HepG2 (cell line): ENCODE data around the gene STX1B. TPM values are rescaled to one million over a fixed set of nuclear protein-coding genes. Genes with fewer than 3 reads are reported as not detected.

Experiments
- JUND ChIP-seq: sonication (generic); formaldehyde crosslinking; IDR thresholded peaks from 2 replicates; pipeline ENCODE4 v1.8.0; 2022; ENCODE audit warnings: mild to moderate bottlenecking, missing genetic modification reagents
- KLF12 ChIP-seq: sonication (generic); formaldehyde crosslinking; IDR thresholded peaks from 2 replicates; pipeline ENCODE4 v1.4.0; 2020; ENCODE audit warnings: missing genetic modification reagents, borderline replicate concordance
- SP140L ChIP-seq: sonication (generic); formaldehyde crosslinking; IDR thresholded peaks from 2 replicates; pipeline ENCODE4 v1.4.0; 2020; ENCODE audit warnings: missing genetic modification reagents, borderline replicate concordance
- SP5 ChIP-seq: IDR thresholded peaks from 2 replicates; pipeline ENCODE4 v1.6.1; 2016; ENCODE audit warnings: low read depth, borderline replicate concordance
- U2AF1 ChIP-seq: fragments of 200-400 bp; formaldehyde crosslinking; optimal IDR thresholded peaks from 2 replicates; pipeline ENCODE3; 2017; ENCODE audit warnings: mild to moderate bottlenecking, low read depth, low read length
- ZBTB7B ChIP-seq: sonication (generic); formaldehyde crosslinking; IDR thresholded peaks from 2 replicates; pipeline ENCODE4 v1.4.0; 2020; ENCODE audit warnings: missing genetic modification reagents
- ZNF205 ChIP-seq: IDR thresholded peaks from 2 replicates; pipeline ENCODE4 v1.6.1; 2018; ENCODE audit warnings: missing biosample characterization, missing genetic modification reagents
- ZNF558 ChIP-seq: sonication (generic); formaldehyde crosslinking; IDR thresholded peaks from 2 replicates; pipeline ENCODE4 v1.9.0; 2022; ENCODE audit warnings: mild to moderate bottlenecking, missing genetic modification reagents, borderline replicate concordance
- ZNF746 ChIP-seq: sonication (generic); formaldehyde crosslinking; IDR thresholded peaks from 2 replicates; pipeline ENCODE4 v1.8.0; 2022; ENCODE audit warnings: mild to moderate bottlenecking, missing genetic modification reagents
- ZNF749 ChIP-seq: sonication (generic); formaldehyde crosslinking; IDR thresholded peaks from 2 replicates; pipeline ENCODE4 v1.8.0; 2022; ENCODE audit warnings: mild to moderate bottlenecking, missing genetic modification reagents, moderate library complexity, borderline replicate concordance
- ZNF879 ChIP-seq: sonication (generic); formaldehyde crosslinking; IDR thresholded peaks from 2 replicates; pipeline ENCODE4 v1.8.1; 2023; ENCODE audit warnings: missing genetic modification reagents
- polyA plus RNA-seq, 8 experiments: library from polyadenylated mRNA; depleted of rRNA in 3 of 8; stranded (reverse) in 7 of 8; unstranded in 1 of 8; fragments of >200 nt; fragmentation: Illumina TruSeq in 4 of 8; extraction: Trizol in 4 of 8; gene quantifications; 2 replicates each; pipeline versions ENCODE4 v1.2.1 to v1.2.3, GENCODE V29; 2011 to 2016; ENCODE audit warnings: low read depth in 4 of 8, missing spikeins in 1 of 8, mixed read lengths in 1 of 8; ENCODE audit not compliant: insufficient read depth in 1 of 8
- total RNA-seq, 5 experiments: library from RNA; depleted of rRNA; stranded (reverse); fragments of >200 nt; fragmentation: Illumina TruSeq; extraction: Trizol; gene quantifications; 2 replicates each; pipeline ENCODE4 v1.2.3, GENCODE V29; 2016; ENCODE audit warnings: low read depth in 1 of 5
- TF ChIP-seq, protein P1 (sequence below): sonication (generic); formaldehyde crosslinking; IDR thresholded peaks from 2 replicates; pipeline ENCODE4 v1.5.1; 2020; ENCODE audit warnings: missing genetic modification reagents, mild to moderate bottlenecking, borderline replicate concordance
- TF ChIP-seq, protein P2 (sequence below): sonication (generic); formaldehyde crosslinking; IDR thresholded peaks from 2 replicates; pipeline ENCODE4 v1.4.0; 2020; ENCODE audit warnings: missing genetic modification reagents, borderline replicate concordance
- TF ChIP-seq, protein P3 (sequence below): sonication (generic); formaldehyde crosslinking; IDR thresholded peaks from 2 replicates; pipeline ENCODE4 v1.4.0; 2020; ENCODE audit warnings: missing genetic modification reagents
- TF ChIP-seq, protein P4 (sequence below): sonication (generic); formaldehyde crosslinking; IDR thresholded peaks from 2 replicates; pipeline ENCODE4 v1.5.0; 2020; ENCODE audit warnings: mild to moderate bottlenecking, missing genetic modification reagents, borderline replicate concordance

STX1B gene
- total and polyA plus RNA-seq, 2 of the 13 experiments (the other 11 are each of a cell fraction or from before 2014, with no cell fraction given), result 2.1 to 3.0 TPM

DNA sequence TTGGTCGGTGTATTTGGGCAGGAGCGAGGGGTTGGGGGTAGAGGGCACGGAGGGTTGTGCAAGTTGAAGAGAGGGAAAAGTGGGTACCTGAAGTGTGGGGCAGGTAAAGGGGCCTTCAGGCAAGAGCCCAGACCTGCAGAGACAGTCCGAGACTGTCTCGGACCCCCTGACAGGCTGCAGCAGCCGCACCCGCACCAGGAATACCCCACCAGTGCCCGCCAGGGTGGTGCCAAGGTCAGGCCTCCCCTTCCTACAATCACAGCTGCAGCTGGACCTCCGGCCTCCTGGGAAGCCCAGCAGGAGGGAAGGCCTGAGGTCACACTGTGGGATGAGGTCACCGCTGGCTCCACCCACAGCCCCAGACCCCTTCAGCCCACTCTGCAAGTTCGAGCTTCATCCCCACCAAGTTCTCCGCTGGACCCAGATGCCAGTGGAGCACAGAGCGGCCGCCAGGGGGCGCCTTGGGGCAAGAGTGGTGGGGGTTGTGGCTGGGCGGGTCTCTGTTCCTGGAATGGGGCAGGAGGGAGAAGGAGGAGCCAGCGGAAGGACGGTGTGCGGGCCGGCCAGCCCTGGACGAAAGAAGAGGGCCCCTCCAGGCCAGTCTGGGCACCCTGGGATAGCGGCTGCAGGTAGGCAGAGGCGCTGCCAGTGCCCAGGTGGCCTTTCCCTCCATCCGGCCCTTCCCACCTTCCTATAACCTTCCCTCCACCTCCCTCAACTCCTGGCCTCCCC is 25.6 kb downstream of the STX1B start, which contains the start of gene HSD3B7 (continued):
- TF ChIP-seq, protein P1, sequence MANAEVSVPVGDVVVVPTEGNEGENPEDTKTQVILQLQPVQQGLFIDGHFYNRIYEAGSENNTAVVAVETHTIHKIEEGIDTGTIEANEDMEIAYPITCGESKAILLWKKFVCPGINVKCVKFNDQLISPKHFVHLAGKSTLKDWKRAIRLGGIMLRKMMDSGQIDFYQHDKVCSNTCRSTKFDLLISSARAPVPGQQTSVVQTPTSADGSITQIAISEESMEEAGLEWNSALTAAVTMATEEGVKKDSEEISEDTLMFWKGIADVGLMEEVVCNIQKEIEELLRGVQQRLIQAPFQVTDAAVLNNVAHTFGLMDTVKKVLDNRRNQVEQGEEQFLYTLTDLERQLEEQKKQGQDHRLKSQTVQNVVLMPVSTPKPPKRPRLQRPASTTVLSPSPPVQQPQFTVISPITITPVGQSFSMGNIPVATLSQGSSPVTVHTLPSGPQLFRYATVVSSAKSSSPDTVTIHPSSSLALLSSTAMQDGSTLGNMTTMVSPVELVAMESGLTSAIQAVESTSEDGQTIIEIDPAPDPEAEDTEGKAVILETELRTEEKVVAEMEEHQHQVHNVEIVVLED (CRISPR knock-in tag), result peak; percentile 61; the same call in 1 of the 2 replicates
- TF ChIP-seq SP5 (CRISPR knock-in tag), result peak; percentile 75
- 0 out of 2 replicates have a peak, but pooled peaks have one; percentile 18 for TF ChIP-seq JUND (CRISPR knock-in tag)
- TF ChIP-seq, protein P2, sequence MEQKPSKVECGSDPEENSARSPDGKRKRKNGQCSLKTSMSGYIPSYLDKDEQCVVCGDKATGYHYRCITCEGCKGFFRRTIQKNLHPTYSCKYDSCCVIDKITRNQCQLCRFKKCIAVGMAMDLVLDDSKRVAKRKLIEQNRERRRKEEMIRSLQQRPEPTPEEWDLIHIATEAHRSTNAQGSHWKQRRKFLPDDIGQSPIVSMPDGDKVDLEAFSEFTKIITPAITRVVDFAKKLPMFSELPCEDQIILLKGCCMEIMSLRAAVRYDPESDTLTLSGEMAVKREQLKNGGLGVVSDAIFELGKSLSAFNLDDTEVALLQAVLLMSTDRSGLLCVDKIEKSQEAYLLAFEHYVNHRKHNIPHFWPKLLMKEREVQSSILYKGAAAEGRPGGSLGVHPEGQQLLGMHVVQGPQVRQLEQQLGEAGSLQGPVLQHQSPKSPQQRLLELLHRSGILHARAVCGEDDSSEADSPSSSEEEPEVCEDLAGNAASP, result peak; percentile 65
- TF ChIP-seq, protein P3, sequence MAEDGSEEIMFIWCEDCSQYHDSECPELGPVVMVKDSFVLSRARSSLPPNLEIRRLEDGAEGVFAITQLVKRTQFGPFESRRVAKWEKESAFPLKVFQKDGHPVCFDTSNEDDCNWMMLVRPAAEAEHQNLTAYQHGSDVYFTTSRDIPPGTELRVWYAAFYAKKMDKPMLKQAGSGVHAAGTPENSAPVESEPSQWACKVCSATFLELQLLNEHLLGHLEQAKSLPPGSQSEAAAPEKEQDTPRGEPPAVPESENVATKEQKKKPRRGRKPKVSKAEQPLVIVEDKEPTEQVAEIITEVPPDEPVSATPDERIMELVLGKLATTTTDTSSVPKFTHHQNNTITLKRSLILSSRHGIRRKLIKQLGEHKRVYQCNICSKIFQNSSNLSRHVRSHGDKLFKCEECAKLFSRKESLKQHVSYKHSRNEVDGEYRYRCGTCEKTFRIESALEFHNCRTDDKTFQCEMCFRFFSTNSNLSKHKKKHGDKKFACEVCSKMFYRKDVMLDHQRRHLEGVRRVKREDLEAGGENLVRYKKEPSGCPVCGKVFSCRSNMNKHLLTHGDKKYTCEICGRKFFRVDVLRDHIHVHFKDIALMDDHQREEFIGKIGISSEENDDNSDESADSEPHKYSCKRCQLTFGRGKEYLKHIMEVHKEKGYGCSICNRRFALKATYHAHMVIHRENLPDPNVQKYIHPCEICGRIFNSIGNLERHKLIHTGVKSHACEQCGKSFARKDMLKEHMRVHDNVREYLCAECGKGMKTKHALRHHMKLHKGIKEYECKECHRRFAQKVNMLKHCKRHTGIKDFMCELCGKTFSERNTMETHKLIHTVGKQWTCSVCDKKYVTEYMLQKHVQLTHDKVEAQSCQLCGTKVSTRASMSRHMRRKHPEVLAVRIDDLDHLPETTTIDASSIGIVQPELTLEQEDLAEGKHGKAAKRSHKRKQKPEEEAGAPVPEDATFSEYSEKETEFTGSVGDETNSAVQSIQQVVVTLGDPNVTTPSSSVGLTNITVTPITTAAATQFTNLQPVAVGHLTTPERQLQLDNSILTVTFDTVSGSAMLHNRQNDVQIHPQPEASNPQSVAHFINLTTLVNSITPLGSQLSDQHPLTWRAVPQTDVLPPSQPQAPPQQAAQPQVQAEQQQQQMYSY (CRISPR knock-in tag), result peak; percentile 50; the same call in 1 of the 2 replicates
- 0 out of 2 replicates have a peak, but pooled peaks have one; percentile 41 for TF ChIP-seq ZNF558 (CRISPR knock-in tag)
- TF ChIP-seq ZNF749 (CRISPR knock-in tag), result 0 out of 2 replicates have a peak, but pooled peaks have one; percentile 16
- 0 out of 2 replicates have a peak, but pooled peaks have one; percentile 73 for TF ChIP-seq KLF12 (CRISPR knock-in tag)
- TF ChIP-seq ZNF205 (CRISPR knock-in tag), result peak; percentile 54
- TF ChIP-seq, protein P4, sequence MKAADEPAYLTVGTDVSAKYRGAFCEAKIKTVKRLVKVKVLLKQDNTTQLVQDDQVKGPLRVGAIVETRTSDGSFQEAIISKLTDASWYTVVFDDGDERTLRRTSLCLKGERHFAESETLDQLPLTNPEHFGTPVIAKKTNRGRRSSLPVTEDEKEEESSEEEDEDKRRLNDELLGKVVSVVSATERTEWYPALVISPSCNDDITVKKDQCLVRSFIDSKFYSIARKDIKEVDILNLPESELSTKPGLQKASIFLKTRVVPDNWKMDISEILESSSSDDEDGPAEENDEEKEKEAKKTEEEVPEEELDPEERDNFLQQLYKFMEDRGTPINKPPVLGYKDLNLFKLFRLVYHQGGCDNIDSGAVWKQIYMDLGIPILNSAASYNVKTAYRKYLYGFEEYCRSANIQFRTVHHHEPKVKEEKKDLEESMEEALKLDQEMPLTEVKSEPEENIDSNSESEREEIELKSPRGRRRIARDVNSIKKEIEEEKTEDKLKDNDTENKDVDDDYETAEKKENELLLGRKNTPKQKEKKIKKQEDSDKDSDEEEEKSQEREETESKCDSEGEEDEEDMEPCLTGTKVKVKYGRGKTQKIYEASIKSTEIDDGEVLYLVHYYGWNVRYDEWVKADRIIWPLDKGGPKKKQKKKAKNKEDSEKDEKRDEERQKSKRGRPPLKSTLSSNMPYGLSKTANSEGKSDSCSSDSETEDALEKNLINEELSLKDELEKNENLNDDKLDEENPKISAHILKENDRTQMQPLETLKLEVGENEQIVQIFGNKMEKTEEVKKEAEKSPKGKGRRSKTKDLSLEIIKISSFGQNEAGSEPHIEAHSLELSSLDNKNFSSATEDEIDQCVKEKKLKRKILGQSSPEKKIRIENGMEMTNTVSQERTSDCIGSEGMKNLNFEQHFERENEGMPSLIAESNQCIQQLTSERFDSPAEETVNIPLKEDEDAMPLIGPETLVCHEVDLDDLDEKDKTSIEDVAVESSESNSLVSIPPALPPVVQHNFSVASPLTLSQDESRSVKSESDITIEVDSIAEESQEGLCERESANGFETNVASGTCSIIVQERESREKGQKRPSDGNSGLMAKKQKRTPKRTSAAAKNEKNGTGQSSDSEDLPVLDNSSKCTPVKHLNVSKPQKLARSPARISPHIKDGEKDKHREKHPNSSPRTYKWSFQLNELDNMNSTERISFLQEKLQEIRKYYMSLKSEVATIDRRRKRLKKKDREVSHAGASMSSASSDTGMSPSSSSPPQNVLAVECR (CRISPR knock-in tag), result 0 out of 2 replicates have a peak, but pooled peaks have one; percentile 42
- peak; percentile 50; the same call in 1 of the 2 replicates for TF ChIP-seq ZNF746 (CRISPR knock-in tag)
- TF ChIP-seq U2AF1, result peak; percentile 41
- TF ChIP-seq ZBTB7B (CRISPR knock-in tag), result peak; percentile 63; the same call in 1 of the 2 replicates
- TF ChIP-seq SP140L (CRISPR knock-in tag), result 0 out of 2 replicates have a peak, but pooled peaks have one; percentile 37
- no peak for TF ChIP-seq ZNF879
